Cardiac fibroblast (primary cell): ENCODE data around the gene SSU72.

Source experiments
- DNase-seq, 2 donors: peaks; one replicate each; pipeline versions ENCODE4 v3.0.0 to v3.0.0-alpha.2; 2010; ENCODE audit warnings: low read depth in 2 of 2
- H3K4me3 ChIP-seq, 2 donors: replicated peaks in 1 of 2; 1 replicate in 1 of 2; 2 replicates in 1 of 2; pipeline ENCODE4 v1.5.1; 2011; ENCODE audit warnings: low read depth in 2 of 2, low read length in 2 of 2, mild to moderate bottlenecking in 2 of 2, moderate library complexity in 1 of 2
- TF ChIP-seq, protein P1 (sequence below): IDR thresholded peaks from one replicate; pipeline ENCODE4 v1.5.1; 2011; ENCODE audit warnings: low read depth, mild to moderate bottlenecking, low read length, inconsistent platforms

SSU72 gene

DNA sequence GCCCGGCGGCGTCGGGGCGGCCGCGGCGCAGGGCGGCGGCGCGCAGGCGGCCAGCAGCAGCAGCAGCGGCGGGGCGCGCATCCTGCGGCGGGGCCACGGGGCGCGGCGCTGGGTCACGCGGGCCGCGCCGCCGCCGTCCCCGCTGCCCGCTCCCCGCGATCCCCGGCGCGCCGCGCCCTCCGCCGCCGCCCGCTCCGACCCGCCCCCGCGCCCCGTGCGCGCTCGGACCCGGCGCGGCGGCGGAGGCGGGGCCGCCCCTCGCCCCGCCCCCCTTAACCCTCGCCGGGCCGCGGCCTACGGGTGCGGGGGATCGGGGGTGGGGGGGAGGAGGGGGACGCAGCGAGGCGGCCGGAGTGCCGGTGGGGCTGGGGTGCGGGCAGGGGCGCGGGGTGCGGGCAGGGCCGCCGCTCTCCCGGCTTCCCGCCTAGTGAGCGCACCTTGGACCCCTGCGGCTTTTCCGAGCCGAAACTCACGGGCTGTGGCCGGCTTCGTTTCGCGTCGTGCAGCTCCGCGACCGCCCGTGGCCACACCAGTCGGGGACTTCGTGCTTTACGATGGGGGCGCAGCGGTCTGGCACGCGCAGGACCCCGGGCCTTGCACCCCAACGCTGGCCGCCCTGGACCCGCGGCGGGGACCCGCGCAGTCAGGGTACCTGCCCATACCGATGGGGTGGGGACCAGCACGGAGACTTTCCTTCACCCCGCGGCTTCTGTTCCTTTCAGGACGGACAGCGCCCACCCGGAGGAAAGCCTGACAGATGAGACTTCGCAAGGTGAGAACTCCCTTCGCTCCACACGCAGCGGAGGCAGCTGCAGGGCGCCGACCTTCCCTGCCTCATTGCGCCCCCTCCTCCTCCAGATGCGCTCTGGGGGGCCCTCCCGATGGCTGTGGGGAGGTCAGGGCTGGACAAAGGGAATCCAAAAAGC is 25.5 kb upstream of the SSU72 start, which contains the start of gene FNDC10:
Gene FNDC10, minus strand, starts transcription at position 201 of the 926 bp plus-strand sequence. Its CDS starts 120 bp downstream, at position 81.
- peak within 1 kb of the TSS; percentile 42 to 47 for H3K4me3 ChIP-seq
- TF ChIP-seq, protein P1, sequence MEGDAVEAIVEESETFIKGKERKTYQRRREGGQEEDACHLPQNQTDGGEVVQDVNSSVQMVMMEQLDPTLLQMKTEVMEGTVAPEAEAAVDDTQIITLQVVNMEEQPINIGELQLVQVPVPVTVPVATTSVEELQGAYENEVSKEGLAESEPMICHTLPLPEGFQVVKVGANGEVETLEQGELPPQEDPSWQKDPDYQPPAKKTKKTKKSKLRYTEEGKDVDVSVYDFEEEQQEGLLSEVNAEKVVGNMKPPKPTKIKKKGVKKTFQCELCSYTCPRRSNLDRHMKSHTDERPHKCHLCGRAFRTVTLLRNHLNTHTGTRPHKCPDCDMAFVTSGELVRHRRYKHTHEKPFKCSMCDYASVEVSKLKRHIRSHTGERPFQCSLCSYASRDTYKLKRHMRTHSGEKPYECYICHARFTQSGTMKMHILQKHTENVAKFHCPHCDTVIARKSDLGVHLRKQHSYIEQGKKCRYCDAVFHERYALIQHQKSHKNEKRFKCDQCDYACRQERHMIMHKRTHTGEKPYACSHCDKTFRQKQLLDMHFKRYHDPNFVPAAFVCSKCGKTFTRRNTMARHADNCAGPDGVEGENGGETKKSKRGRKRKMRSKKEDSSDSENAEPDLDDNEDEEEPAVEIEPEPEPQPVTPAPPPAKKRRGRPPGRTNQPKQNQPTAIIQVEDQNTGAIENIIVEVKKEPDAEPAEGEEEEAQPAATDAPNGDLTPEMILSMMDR: no peak

DNA sequence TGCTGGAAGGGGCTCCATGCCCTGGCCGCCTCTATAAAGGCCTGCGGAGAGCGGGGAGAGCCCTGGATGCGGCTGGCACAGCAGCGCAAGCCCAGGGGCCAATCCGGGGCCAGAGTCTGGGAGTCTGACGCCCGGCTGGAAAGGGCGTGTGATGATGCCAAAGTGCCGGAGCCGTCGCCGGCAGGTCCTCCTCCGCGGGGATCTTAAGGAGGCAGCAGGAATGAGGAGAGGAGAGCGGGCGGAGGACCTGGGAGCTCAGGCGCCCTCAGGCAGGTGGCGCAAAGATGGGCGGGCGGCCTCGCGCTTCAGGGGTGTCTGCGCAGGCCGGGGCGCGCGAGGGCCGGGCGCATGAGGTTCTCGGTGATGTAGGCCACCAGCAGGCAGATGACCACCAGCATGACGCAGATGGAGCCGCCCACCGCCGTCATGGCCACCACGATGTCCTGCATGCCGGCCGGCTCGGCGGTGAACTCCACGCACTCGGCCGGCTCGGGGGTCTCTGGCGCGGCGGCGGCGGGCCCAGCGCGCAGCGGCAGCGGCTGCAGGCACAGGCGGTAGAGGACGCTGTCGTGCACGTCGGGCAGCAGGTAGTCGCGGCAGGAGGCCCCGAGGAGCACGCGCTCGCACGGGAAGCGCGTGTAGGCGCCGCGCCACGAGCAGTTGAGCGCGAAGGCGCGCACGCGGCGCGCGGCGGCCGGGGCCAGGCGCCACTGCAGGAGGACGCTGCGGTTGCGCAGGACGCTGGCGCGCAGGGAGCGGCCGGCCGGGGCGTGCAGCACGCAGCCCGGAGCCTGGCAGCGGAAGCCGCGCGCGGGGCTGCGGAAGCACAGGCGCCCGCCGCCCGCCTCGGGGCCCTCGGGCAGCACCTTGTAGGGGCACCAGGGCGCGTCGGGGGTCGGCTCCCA is 24.6 kb upstream of the SSU72 start:
- peak; percentile 28 to 40 for DNase-seq
- peak overlapping the region in 1 of 2 donors; percentile 30 for H3K4me3 ChIP-seq
- TF ChIP-seq, protein P1: no peak

More for the DNA sequence above, 25.5 kb upstream of the SSU72 start, which contains the start of gene FNDC10:
- no peak for DNase-seq

DNA sequence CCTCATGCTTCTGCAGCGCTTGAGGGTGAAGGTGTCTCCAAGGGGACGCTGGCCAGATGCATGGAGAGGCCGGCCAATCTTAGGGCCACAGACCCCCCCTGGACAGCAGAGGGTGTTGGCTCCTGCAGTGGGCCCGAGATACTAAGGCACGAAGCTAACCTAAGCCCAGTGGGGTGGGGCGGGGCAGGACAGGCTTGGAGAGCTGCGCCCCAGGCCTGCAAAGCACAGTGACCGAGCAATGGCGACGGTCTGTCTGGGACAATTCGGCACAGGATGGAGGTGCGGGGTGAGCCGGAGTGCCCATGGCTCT is 24.0 kb upstream of the SSU72 start:
- no peak for DNase-seq
- no peak overlapping the region for H3K4me3 ChIP-seq
- TF ChIP-seq, protein P1: no peak

DNA sequence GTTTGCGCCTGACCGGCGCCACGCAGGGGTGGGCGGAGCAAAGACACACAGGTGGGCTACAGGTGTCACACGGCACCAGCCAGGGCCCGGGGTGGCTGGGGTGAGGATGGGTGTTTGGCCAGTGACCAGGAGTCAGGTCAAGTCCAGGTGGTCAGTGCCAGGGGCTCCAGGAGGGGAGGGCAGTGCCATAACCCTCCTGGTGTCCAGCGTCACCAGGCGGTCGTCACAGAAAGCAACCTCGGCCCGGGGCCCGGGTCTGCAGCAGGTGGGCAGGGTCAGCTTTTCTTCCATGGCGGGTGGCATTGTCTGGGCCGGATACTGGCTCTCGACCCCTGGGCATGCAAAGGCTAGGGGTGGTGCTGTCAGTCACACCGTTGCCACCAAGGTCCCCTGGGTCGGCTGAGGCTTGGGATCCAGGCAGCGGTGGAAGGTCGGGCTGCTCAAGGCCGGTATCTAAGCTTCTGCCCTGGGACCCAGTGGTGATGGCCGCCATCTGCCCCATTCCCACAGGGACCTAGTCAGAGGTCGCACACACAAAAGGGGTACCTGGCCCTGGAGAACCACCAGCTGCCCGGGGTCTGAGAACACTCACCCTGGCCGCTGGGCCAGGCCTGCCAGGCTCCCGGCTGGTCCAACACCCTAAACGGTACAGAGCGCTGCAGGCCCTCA is 23.5 kb upstream of the SSU72 start:
- no peak overlapping the region for H3K4me3 ChIP-seq
- TF ChIP-seq, protein P1: no peak
- no peak for DNase-seq

DNA sequence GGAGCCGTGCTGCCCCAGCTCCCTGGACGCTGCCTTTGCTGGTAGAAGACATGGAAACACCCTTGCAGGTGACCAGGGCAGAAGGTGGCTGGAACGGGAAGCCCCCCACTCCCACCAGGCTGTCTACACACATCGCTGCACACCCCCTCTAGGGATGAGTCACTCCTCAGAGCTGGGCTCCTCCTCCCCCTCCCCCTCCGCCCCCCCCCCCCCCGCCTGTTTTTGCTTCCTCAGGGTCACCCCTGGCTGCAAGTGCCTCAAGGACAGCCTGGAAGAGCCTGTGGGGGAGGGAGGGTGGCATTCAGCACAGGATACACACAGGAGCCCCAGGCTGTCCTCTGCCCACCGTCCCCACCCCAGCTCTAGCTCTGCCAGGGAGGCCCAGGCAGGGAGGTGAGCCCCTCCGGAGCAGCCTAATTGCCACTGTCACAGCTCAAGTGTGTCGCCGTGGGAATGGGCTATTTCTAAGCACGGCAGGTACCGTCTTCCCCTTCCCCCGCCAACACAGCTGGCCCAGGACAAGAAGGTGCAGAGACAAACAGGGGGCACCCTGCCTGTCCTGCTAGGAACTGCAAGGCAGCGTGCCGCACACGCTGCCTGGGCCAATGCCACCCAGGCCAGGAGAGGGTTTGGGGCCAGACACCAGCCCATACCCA is 22.7 kb upstream of the SSU72 start:
- peak in 1 of 2 donors; percentile 16 for DNase-seq
- TF ChIP-seq, protein P1: peak; percentile 59
- H3K4me3 ChIP-seq: no peak overlapping the region
